SK-N-DZ (cell line): ENCODE results near the gene ABLIM2.
A peak's percentile ranks its signal among the peaks of the same experiment; 100 is the strongest.

Source experiments
- DNase-seq: peaks from one replicate; pipeline ENCODE4 v3.0.0-alpha.2; 2015; ENCODE audit warnings: low spot score

The ABLIM2 gene

GRCh38 chr4:8029689-8030088 is 128.9 kb downstream of the ABLIM2 start:
- DNase-seq = no peak

GRCh38 chr4:8028884-8029568 is 129.6 kb downstream of the ABLIM2 start:
- no peak for DNase-seq

- no peak for DNase-seq
Observed at GRCh38 chr4:8028368-8028767, 130.2 kb downstream of the ABLIM2 start.

- no peak for DNase-seq
Observed at GRCh38 chr4:8026453-8026852, 132.2 kb downstream of the ABLIM2 start.

- DNase-seq = no peak
Observed at GRCh38 chr4:8025668-8026067, 132.9 kb downstream of the ABLIM2 start.

GRCh38 chr4:8024073-8024786 is 134.4 kb downstream of the ABLIM2 start:
- DNase-seq = no peak

GRCh38 chr4:8023696-8024033 is 134.9 kb downstream of the ABLIM2 start:
- DNase-seq = no peak

- no peak for DNase-seq
Observed at GRCh38 chr4:8022767-8023695, 135.6 kb downstream of the ABLIM2 start.

GRCh38 chr4:8021796-8022195 is 136.8 kb downstream of the ABLIM2 start:
- DNase-seq = no peak

GRCh38 chr4:8019396-8020365 is 138.9 kb downstream of the ABLIM2 start:
- DNase-seq = no peak

GRCh38 chr4:8016527-8016926 is 142.1 kb downstream of the ABLIM2 start:
- no peak for DNase-seq

- DNase-seq = no peak
Observed at GRCh38 chr4:8015512-8015911, 143.1 kb downstream of the ABLIM2 start.

- DNase-seq = no peak
Observed at GRCh38 chr4:8013976-8014726, 144.5 kb downstream of the ABLIM2 start.

- DNase-seq = no peak
Observed at GRCh38 chr4:8012517-8012916, 146.1 kb downstream of the ABLIM2 start.

GRCh38 chr4:8010618-8011017 is 148.0 kb downstream of the ABLIM2 start:
- peak; percentile 78 for DNase-seq

- no peak for DNase-seq
Observed at GRCh38 chr4:8009710-8010511, 148.7 kb downstream of the ABLIM2 start.

GRCh38 chr4:8009097-8009496 is 149.5 kb downstream of the ABLIM2 start:
- no peak for DNase-seq

GRCh38 chr4:8008391-8008790 is 150.2 kb downstream of the ABLIM2 start:
- no peak for DNase-seq

- no peak for DNase-seq
Observed at GRCh38 chr4:8007581-8007980, 151.0 kb downstream of the ABLIM2 start.

GRCh38 chr4:8006471-8006870 is 152.1 kb downstream of the ABLIM2 start:
- no peak for DNase-seq
